ENCODE data around the gene CREBZF. TPM values are rescaled to one million over a fixed set of nuclear protein-coding genes. Genes with fewer than 3 reads are reported as not detected.

The CREBZF gene
- total RNA-seq, 1 experiment from 2014 or later: 54.6 TPM

DNA sequence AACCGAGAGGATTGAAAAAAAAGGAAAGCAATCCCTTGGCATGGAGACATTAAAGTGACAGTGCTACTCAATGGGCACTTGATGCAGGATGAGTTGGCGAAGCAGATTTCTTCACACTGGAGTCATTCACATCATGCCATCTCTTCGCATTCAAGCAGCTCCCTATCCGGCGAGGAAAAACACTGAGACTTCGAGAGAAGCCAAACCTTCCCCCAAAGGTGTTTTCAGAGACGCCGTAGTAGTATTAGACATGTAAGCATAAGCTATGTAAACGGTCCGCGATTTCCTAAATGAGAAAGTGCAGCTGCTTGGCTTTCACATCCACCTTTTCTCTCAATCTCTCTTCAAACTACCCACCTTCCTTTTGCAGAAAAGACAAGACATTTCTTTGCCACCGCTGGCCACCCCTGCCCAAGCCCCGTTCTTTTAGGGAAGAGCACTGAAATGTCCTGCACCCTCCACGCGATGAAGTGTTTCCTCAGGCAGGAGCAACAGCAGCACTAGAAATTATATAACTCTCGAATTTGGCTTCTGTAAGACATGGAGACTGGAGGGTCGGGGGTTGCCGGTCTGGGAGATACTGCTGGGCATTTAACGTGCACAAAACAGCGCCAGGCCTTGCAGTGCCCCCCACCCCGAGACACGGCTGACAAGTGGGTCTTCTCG lies 37.5 kb downstream of the CREBZF start, which contains the start of gene DLG2 (continued):
- TF ChIP-seq, protein P1, sequence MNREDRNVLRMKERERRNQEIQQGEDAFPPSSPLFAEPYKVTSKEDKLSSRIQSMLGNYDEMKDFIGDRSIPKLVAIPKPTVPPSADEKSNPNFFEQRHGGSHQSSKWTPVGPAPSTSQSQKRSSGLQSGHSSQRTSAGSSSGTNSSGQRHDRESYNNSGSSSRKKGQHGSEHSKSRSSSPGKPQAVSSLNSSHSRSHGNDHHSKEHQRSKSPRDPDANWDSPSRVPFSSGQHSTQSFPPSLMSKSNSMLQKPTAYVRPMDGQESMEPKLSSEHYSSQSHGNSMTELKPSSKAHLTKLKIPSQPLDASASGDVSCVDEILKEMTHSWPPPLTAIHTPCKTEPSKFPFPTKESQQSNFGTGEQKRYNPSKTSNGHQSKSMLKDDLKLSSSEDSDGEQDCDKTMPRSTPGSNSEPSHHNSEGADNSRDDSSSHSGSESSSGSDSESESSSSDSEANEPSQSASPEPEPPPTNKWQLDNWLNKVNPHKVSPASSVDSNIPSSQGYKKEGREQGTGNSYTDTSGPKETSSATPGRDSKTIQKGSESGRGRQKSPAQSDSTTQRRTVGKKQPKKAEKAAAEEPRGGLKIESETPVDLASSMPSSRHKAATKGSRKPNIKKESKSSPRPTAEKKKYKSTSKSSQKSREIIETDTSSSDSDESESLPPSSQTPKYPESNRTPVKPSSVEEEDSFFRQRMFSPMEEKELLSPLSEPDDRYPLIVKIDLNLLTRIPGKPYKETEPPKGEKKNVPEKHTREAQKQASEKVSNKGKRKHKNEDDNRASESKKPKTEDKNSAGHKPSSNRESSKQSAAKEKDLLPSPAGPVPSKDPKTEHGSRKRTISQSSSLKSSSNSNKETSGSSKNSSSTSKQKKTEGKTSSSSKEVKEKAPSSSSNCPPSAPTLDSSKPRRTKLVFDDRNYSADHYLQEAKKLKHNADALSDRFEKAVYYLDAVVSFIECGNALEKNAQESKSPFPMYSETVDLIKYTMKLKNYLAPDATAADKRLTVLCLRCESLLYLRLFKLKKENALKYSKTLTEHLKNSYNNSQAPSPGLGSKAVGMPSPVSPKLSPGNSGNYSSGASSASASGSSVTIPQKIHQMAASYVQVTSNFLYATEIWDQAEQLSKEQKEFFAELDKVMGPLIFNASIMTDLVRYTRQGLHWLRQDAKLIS (CRISPR knock-in tag; IDR thresholded peaks at IDR 0.05; ENCODE audit: borderline replicate concordance): no peak

DNA sequence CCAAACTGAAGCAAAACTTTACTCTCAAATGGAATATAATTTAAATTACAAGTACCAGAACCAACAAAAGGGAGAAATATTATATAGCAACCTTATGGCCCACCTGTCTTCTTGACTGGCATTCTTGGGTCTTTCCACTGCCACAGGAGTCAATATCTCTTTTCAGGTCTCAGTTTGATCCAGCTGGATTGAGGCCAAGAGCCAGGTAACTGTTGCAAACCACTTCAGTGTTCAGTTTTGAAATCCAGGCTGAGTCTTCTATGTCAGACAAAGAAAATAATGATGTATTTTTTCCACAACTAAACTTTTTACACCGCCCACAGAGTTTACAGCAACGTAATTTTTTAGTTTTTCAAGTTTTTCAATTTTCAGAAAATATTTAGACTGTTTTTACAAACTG lies 38.4 kb downstream of the CREBZF start:
- CTCF ChIA-PET: interaction anchor here (2.1 kb wide), 1 partner anchor 229 kb away, joined by 12 read pairs; the partner anchor contains the start of gene CCDC83
- Mint-ChIP-seq H3K9me3 (no peaks in the 10 kb centered on the region), H3K27me3 (ENCODE audit: low read depth) (no peaks in the 10 kb centered on the region), H3K36me3 (peaks cover 7% of the 10 kb centered on the region), H3K4me1 (peaks cover 28% of the 10 kb centered on the region), H3K4me3 (peak overlapping the region; percentile 100), H3K27ac (no peak overlapping the region)
- POLR2A ChIA-PET: interaction anchor here (1.0 to 2.6 kb wide), 2 partner anchors 21 to 38 kb away, joined by 8 to 13 read pairs; partner anchors contain the start of genes CREBZF and TMEM126A
- TF ChIP-seq, protein P2, sequence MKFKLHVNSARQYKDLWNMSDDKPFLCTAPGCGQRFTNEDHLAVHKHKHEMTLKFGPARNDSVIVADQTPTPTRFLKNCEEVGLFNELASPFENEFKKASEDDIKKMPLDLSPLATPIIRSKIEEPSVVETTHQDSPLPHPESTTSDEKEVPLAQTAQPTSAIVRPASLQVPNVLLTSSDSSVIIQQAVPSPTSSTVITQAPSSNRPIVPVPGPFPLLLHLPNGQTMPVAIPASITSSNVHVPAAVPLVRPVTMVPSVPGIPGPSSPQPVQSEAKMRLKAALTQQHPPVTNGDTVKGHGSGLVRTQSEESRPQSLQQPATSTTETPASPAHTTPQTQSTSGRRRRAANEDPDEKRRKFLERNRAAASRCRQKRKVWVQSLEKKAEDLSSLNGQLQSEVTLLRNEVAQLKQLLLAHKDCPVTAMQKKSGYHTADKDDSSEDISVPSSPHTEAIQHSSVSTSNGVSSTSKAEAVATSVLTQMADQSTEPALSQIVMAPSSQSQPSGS (CRISPR knock-in tag; IDR thresholded peaks at IDR 0.05; ENCODE audit: borderline replicate concordance, low read depth): no peak
- TF ChIP-seq OVOL2 (CRISPR knock-in tag; IDR thresholded peaks at IDR 0.05; ENCODE audit: borderline replicate concordance) (no peak), RELA (CRISPR knock-in tag; IDR thresholded peaks at IDR 0.05; ENCODE audit: borderline replicate concordance) (no peak), CREB1 (CRISPR knock-in tag; IDR thresholded peaks at IDR 0.05) (no peak), FOXJ3 (CRISPR knock-in tag; IDR thresholded peaks at IDR 0.05; ENCODE audit: borderline replicate concordance) (no peak), TEAD1 (CRISPR knock-in tag; IDR thresholded peaks at IDR 0.05) (no peak), CBFB (CRISPR knock-in tag; IDR thresholded peaks at IDR 0.05; ENCODE audit: low read depth) (no peak), ATF1 (CRISPR knock-in tag; IDR thresholded peaks at IDR 0.05) (no peak), ZNF232 (CRISPR knock-in tag; IDR thresholded peaks at IDR 0.05) (no peak)
- TF ChIP-seq, protein P3, sequence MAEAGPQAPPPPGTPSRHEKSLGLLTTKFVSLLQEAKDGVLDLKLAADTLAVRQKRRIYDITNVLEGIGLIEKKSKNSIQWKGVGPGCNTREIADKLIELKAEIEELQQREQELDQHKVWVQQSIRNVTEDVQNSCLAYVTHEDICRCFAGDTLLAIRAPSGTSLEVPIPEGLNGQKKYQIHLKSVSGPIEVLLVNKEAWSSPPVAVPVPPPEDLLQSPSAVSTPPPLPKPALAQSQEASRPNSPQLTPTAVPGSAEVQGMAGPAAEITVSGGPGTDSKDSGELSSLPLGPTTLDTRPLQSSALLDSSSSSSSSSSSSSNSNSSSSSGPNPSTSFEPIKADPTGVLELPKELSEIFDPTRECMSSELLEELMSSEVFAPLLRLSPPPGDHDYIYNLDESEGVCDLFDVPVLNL (CRISPR knock-in tag; IDR thresholded peaks at IDR 0.05; ENCODE audit: borderline replicate concordance, low read depth): no peak
- TF ChIP-seq, protein P4, sequence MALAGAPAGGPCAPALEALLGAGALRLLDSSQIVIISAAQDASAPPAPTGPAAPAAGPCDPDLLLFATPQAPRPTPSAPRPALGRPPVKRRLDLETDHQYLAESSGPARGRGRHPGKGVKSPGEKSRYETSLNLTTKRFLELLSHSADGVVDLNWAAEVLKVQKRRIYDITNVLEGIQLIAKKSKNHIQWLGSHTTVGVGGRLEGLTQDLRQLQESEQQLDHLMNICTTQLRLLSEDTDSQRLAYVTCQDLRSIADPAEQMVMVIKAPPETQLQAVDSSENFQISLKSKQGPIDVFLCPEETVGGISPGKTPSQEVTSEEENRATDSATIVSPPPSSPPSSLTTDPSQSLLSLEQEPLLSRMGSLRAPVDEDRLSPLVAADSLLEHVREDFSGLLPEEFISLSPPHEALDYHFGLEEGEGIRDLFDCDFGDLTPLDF (CRISPR knock-in tag; IDR thresholded peaks at IDR 0.05): no peak
- TF ChIP-seq, protein P1 (CRISPR knock-in tag; IDR thresholded peaks at IDR 0.05; ENCODE audit: borderline replicate concordance): no peak
- TF ChIP-seq, protein P5, sequence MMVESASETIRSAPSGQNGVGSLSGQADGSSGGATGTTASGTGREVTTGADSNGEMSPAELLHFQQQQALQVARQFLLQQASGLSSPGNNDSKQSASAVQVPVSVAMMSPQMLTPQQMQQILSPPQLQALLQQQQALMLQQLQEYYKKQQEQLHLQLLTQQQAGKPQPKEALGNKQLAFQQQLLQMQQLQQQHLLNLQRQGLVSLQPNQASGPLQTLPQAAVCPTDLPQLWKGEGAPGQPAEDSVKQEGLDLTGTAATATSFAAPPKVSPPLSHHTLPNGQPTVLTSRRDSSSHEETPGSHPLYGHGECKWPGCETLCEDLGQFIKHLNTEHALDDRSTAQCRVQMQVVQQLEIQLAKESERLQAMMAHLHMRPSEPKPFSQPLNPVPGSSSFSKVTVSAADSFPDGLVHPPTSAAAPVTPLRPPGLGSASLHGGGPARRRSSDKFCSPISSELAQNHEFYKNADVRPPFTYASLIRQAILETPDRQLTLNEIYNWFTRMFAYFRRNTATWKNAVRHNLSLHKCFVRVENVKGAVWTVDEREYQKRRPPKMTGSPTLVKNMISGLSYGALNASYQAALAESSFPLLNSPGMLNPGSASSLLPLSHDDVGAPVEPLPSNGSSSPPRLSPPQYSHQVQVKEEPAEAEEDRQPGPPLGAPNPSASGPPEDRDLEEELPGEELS (CRISPR knock-in tag; IDR thresholded peaks at IDR 0.05): no peak
- ATAC-seq (no peak), DNase-seq (ENCODE audit: low spot score) (no peak)
